Measurements from ENCODE around the gene SLC1A3.

Gene SLC1A3

GRCh38 chr5:36660397-36661049, 54.1 kb downstream of the SLC1A3 start:
- H3K79me2 ChIP-seq (ENCODE audit: control insufficient read depth, insufficient read depth, low read length) = no peaks in the 10 kb centered on the region
- H2BK15ac ChIP-seq (replicated peaks; ENCODE audit: low read depth) = peak overlapping the region; percentile 94
- H3K4me1 ChIP-seq (ENCODE audit: control insufficient read depth, low read depth, low read length) = no peaks in the 10 kb centered on the region
- no peak overlapping the region for H2AK5ac ChIP-seq (ENCODE audit: low read length)
- H3K56ac ChIP-seq (ENCODE audit: low read length) = no peak overlapping the region
- H3K27me3 ChIP-seq (ENCODE audit: insufficient read depth, low read length, poor library complexity) = no peaks in the 10 kb centered on the region
- H3K79me1 ChIP-seq (ENCODE audit: low read length) = no peaks in the 10 kb centered on the region
- H3K23ac ChIP-seq (ENCODE audit: low read length) = no peak overlapping the region
- H3K4me2 ChIP-seq (ENCODE audit: low read length) = no peak overlapping the region
- H3K27ac ChIP-seq (ENCODE audit: low read depth, low read length) = no peak overlapping the region
- WGBS (ENCODE audit: extremely low coverage, insufficient coverage, low lambda C conversion rate) = no CpG with 5 or more reads among the region's 5 CpGs
- no peak overlapping the region for H3K4me3 ChIP-seq (ENCODE audit: low read length)
- no peak overlapping the region for H3K4ac ChIP-seq (ENCODE audit: low read depth, low read length)
- no peak overlapping the region for H4K8ac ChIP-seq (ENCODE audit: low read depth, low read length)
- no peak for DNase-seq
- no peak overlapping the region for H2BK120ac ChIP-seq (ENCODE audit: low read depth, low read length)
- no peak overlapping the region for H4K5ac ChIP-seq (ENCODE audit: low read length)
- no peak overlapping the region for H3K9ac ChIP-seq (ENCODE audit: low read length)
- H3K18ac ChIP-seq (ENCODE audit: low read length) = no peak overlapping the region
- H2BK5ac ChIP-seq (ENCODE audit: low read length) = no peak overlapping the region
- H3K36me3 ChIP-seq (ENCODE audit: control insufficient read depth, insufficient read depth, low read length) = no peaks in the 10 kb centered on the region

GRCh38 chr5:36661456-36662220, 55.2 kb downstream of the SLC1A3 start:
- Histone ChIP-seq H3K4me2 (ENCODE audit: low read length) (no peak overlapping the region), H2BK15ac (replicated peaks; ENCODE audit: low read depth) (no peak overlapping the region), H4K5ac (ENCODE audit: low read length) (no peak overlapping the region), H3K27me3 (ENCODE audit: insufficient read depth, low read length, poor library complexity) (no peaks in the 10 kb centered on the region), H3K4me3 (ENCODE audit: low read length) (no peak overlapping the region), H3K23ac (ENCODE audit: low read length) (no peak overlapping the region), H3K79me1 (ENCODE audit: low read length) (no peaks in the 10 kb centered on the region), H4K8ac (ENCODE audit: low read depth, low read length) (no peak overlapping the region), H2BK120ac (ENCODE audit: low read depth, low read length) (no peak overlapping the region), H3K56ac (ENCODE audit: low read length) (no peak overlapping the region), H3K18ac (ENCODE audit: low read length) (no peak overlapping the region), H3K79me2 (ENCODE audit: control insufficient read depth, insufficient read depth, low read length) (no peaks in the 10 kb centered on the region), H3K27ac (ENCODE audit: low read depth, low read length) (no peak overlapping the region), H3K4ac (ENCODE audit: low read depth, low read length) (no peak overlapping the region), H3K36me3 (ENCODE audit: control insufficient read depth, insufficient read depth, low read length) (no peaks in the 10 kb centered on the region), H2BK5ac (ENCODE audit: low read length) (no peak overlapping the region), H3K9ac (ENCODE audit: low read length) (no peak overlapping the region), H2AK5ac (ENCODE audit: low read length) (no peak overlapping the region), H3K4me1 (ENCODE audit: control insufficient read depth, low read depth, low read length) (no peaks in the 10 kb centered on the region)
- WGBS (ENCODE audit: extremely low coverage, insufficient coverage, low lambda C conversion rate) = no CpG with 5 or more reads among the region's 8 CpGs
- no peak for DNase-seq

DNA sequence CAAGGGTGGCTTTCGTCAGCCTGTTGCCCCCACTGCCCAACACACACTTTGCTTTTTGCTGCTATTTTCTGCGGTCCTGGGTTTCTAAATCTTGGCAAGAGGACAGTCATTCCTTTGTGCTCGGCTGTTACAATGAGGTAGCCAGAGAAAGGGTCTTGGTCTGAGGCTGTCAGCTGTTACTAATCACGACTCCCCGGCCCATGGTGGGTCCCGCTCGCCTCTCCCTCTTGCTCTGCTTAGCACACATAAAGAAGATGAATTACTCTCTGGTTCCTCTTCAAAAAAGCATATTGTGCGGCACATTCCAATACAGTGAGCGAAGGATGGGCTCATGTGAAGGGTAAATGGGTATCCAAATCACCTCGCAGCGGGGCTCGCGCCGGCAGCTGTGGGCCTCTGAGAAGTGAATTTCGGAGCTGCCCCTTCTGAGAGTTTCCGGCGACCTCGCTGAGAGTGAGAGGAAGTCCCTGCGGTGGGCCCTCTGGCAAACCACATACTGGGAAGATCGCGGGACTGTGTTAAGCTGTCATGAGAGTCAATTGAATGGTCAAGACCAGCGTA, 56.0 kb downstream of the SLC1A3 start:
- H3K4me1 ChIP-seq (ENCODE audit: control insufficient read depth, low read depth, low read length) = no peaks in the 10 kb centered on the region
- WGBS (ENCODE audit: extremely low coverage, insufficient coverage, low lambda C conversion rate) = no CpG with 5 or more reads among the region's 22 CpGs
- no peaks in the 10 kb centered on the region for H3K79me2 ChIP-seq (ENCODE audit: control insufficient read depth, insufficient read depth, low read length)
- no peak overlapping the region for H3K4ac ChIP-seq (ENCODE audit: low read depth, low read length)
- H3K4me2 ChIP-seq (ENCODE audit: low read length) = no peak overlapping the region
- no peak overlapping the region for H2BK120ac ChIP-seq (ENCODE audit: low read depth, low read length)
- H3K36me3 ChIP-seq (ENCODE audit: control insufficient read depth, insufficient read depth, low read length) = no peaks in the 10 kb centered on the region
- no peak overlapping the region for H4K5ac ChIP-seq (ENCODE audit: low read length)
- H3K27ac ChIP-seq (ENCODE audit: low read depth, low read length) = no peak overlapping the region
- peak overlapping the region; percentile 91 for H4K8ac ChIP-seq (ENCODE audit: low read depth, low read length)
- H3K27me3 ChIP-seq (ENCODE audit: insufficient read depth, low read length, poor library complexity) = no peaks in the 10 kb centered on the region
- no peak overlapping the region for H2AK5ac ChIP-seq (ENCODE audit: low read length)
- H3K56ac ChIP-seq (ENCODE audit: low read length) = no peak overlapping the region
- H2BK5ac ChIP-seq (ENCODE audit: low read length) = no peak overlapping the region
- no peak overlapping the region for H3K4me3 ChIP-seq (ENCODE audit: low read length)
- no peak for DNase-seq
- H3K9ac ChIP-seq (ENCODE audit: low read length) = no peak overlapping the region
- H3K18ac ChIP-seq (ENCODE audit: low read length) = no peak overlapping the region
- no peak overlapping the region for H2BK15ac ChIP-seq (replicated peaks; ENCODE audit: low read depth)
- no peak overlapping the region for H3K23ac ChIP-seq (ENCODE audit: low read length)
- no peaks in the 10 kb centered on the region for H3K79me1 ChIP-seq (ENCODE audit: low read length)

GRCh38 chr5:36664766-36665165, 58.4 kb downstream of the SLC1A3 start:
- DNase-seq = peak; percentile 86
- Histone ChIP-seq H3K4me2 (ENCODE audit: low read length) (no peak overlapping the region), H3K27me3 (ENCODE audit: insufficient read depth, low read length, poor library complexity) (no peaks in the 10 kb centered on the region), H3K79me1 (ENCODE audit: low read length) (no peaks in the 10 kb centered on the region), H3K4ac (ENCODE audit: low read depth, low read length) (no peak overlapping the region), H3K18ac (ENCODE audit: low read length) (no peak overlapping the region), H3K9ac (ENCODE audit: low read length) (no peak overlapping the region), H2BK5ac (ENCODE audit: low read length) (no peak overlapping the region), H2BK120ac (ENCODE audit: low read depth, low read length) (no peak overlapping the region), H3K27ac (ENCODE audit: low read depth, low read length) (no peak overlapping the region), H2BK15ac (replicated peaks; ENCODE audit: low read depth) (no peak overlapping the region), H3K79me2 (ENCODE audit: control insufficient read depth, insufficient read depth, low read length) (no peaks in the 10 kb centered on the region), H3K4me1 (ENCODE audit: control insufficient read depth, low read depth, low read length) (peaks cover 2% of the 10 kb centered on the region), H3K4me3 (ENCODE audit: low read length) (no peak overlapping the region), H4K5ac (ENCODE audit: low read length) (no peak overlapping the region), H2AK5ac (ENCODE audit: low read length) (no peak overlapping the region), H3K56ac (ENCODE audit: low read length) (no peak overlapping the region), H4K8ac (ENCODE audit: low read depth, low read length) (no peak overlapping the region), H3K36me3 (ENCODE audit: control insufficient read depth, insufficient read depth, low read length) (no peaks in the 10 kb centered on the region), H3K23ac (ENCODE audit: low read length) (no peak overlapping the region)
- no CpG with 5 or more reads among the region's 3 CpGs for WGBS (ENCODE audit: extremely low coverage, insufficient coverage, low lambda C conversion rate)

- H2BK5ac ChIP-seq (ENCODE audit: low read length) = no peak overlapping the region
- no peak overlapping the region for H3K4me2 ChIP-seq (ENCODE audit: low read length)
- no peak overlapping the region for H3K4ac ChIP-seq (ENCODE audit: low read depth, low read length)
- H4K8ac ChIP-seq (ENCODE audit: low read depth, low read length) = no peak overlapping the region
- no peaks in the 10 kb centered on the region for H3K27me3 ChIP-seq (ENCODE audit: insufficient read depth, low read length, poor library complexity)
- H3K79me1 ChIP-seq (ENCODE audit: low read length) = no peaks in the 10 kb centered on the region
- no peak overlapping the region for H3K56ac ChIP-seq (ENCODE audit: low read length)
- H3K4me1 ChIP-seq (ENCODE audit: control insufficient read depth, low read depth, low read length) = peaks cover 2% of the 10 kb centered on the region
- no peak for DNase-seq
- no CpG with 5 or more reads among the region's 3 CpGs for WGBS (ENCODE audit: extremely low coverage, insufficient coverage, low lambda C conversion rate)
- peak overlapping the region; percentile 61 for H2BK120ac ChIP-seq (ENCODE audit: low read depth, low read length)
- H3K27ac ChIP-seq (ENCODE audit: low read depth, low read length) = no peak overlapping the region
- no peak overlapping the region for H3K9ac ChIP-seq (ENCODE audit: low read length)
- H4K5ac ChIP-seq (ENCODE audit: low read length) = no peak overlapping the region
- H3K23ac ChIP-seq (ENCODE audit: low read length) = no peak overlapping the region
- peak overlapping the region; percentile 82 for H3K18ac ChIP-seq (ENCODE audit: low read length)
- H3K79me2 ChIP-seq (ENCODE audit: control insufficient read depth, insufficient read depth, low read length) = no peaks in the 10 kb centered on the region
- H2BK15ac ChIP-seq (replicated peaks; ENCODE audit: low read depth) = peak overlapping the region; percentile 99
- no peaks in the 10 kb centered on the region for H3K36me3 ChIP-seq (ENCODE audit: control insufficient read depth, insufficient read depth, low read length)
- H2AK5ac ChIP-seq (ENCODE audit: low read length) = no peak overlapping the region
- no peak overlapping the region for H3K4me3 ChIP-seq (ENCODE audit: low read length)
These were observed 59.2 kb downstream of the SLC1A3 start for GRCh38 chr5:36665628-36666027.
